GM23338 (cell line): Measurements from ENCODE around the gene FAM227B.

Experiments
- EZH2 ChIP-seq: fragments of 200-600 bp; sonication (generic); IDR thresholded peaks from one replicate; pipeline ENCODE4 v1.8.0; 2017; ENCODE audit warnings: antibody characterized with exemption, mild to moderate bottlenecking, low read depth; ENCODE audit not compliant: unreplicated experiment
- REST ChIP-seq: IDR thresholded peaks from one replicate; pipeline ENCODE4 v1.6.1; 2018; ENCODE audit warnings: antibody characterized with exemption; ENCODE audit not compliant: unreplicated experiment
- STAT1 ChIP-seq: IDR thresholded peaks from one replicate; pipeline ENCODE4 v1.6.1; 2016; ENCODE audit warnings: antibody characterized with exemption; ENCODE audit not compliant: unreplicated experiment
- ZNF462 ChIP-seq: fragments of 250-450 bp; sonication (Bioruptor Pico); IDR thresholded peaks from 2 replicates; pipeline ENCODE4 v1.5.0; 2020; ENCODE audit warnings: mild to moderate bottlenecking, moderate library complexity
- TF ChIP-seq, protein P1 (sequence below), 2 experiments: fragments of 200-600 bp in 1 of 2; sonication (generic) in 1 of 2; conservative IDR thresholded peaks; 2 replicates each; pipeline versions ENCODE4 v1.5.1 to v1.6.1; 2016 to 2017; ENCODE audit warnings: antibody characterized with exemption in 2 of 2, low read depth in 2 of 2, mild to moderate bottlenecking in 2 of 2, moderate library complexity in 1 of 2
- TF ChIP-seq, protein P2 (sequence below): IDR thresholded peaks from 2 replicates; pipeline ENCODE4 v1.6.1; 2016; ENCODE audit warnings: antibody characterized with exemption

DNA sequence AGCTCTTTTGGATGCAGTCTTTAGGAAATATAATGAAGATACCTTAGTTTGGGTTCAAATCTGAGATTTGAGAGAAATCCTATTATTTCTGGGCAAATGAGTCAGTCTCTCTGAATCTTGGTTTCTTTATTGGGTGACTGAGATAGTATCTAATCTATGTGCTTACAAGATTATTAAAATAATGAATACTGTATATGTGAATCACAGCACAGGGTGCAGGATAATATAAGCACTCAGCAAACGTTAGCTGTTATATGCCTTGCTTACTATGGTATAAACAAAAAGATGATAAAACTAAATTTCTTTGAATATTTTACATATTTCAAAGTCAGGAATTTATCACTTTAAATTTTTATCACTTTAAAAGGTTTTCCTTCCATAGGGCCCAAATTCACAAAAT lies 168.0 kb downstream of the FAM227B start:
- TF ChIP-seq EZH2, result no peak
- TF ChIP-seq, protein P1, sequence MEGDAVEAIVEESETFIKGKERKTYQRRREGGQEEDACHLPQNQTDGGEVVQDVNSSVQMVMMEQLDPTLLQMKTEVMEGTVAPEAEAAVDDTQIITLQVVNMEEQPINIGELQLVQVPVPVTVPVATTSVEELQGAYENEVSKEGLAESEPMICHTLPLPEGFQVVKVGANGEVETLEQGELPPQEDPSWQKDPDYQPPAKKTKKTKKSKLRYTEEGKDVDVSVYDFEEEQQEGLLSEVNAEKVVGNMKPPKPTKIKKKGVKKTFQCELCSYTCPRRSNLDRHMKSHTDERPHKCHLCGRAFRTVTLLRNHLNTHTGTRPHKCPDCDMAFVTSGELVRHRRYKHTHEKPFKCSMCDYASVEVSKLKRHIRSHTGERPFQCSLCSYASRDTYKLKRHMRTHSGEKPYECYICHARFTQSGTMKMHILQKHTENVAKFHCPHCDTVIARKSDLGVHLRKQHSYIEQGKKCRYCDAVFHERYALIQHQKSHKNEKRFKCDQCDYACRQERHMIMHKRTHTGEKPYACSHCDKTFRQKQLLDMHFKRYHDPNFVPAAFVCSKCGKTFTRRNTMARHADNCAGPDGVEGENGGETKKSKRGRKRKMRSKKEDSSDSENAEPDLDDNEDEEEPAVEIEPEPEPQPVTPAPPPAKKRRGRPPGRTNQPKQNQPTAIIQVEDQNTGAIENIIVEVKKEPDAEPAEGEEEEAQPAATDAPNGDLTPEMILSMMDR (conservative IDR thresholded peaks at IDR 0.05; ENCODE audit: low read depth in 2 of 2), result no peak
- TF ChIP-seq REST, result no peak
- TF ChIP-seq STAT1, result no peak
- no peak for TF ChIP-seq ZNF462 (CRISPR knock-in tag)
- TF ChIP-seq, protein P2, sequence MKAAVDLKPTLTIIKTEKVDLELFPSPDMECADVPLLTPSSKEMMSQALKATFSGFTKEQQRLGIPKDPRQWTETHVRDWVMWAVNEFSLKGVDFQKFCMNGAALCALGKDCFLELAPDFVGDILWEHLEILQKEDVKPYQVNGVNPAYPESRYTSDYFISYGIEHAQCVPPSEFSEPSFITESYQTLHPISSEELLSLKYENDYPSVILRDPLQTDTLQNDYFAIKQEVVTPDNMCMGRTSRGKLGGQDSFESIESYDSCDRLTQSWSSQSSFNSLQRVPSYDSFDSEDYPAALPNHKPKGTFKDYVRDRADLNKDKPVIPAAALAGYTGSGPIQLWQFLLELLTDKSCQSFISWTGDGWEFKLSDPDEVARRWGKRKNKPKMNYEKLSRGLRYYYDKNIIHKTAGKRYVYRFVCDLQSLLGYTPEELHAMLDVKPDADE, result no peak
